Measurements from ENCODE around the gene CDX2.

The CDX2 gene

GRCh38 chr13:27978301-27978968, 9.3 kb upstream of the CDX2 start:
- no peak for DNase-seq

GRCh38 chr13:27977476-27978300, 8.6 kb upstream of the CDX2 start:
- DNase-seq = peak; percentile 67

GRCh38 chr13:27976362-27977091, 7.4 kb upstream of the CDX2 start:
- no peak for DNase-seq

- peak; percentile 40 for DNase-seq
Measured at GRCh38 chr13:27975564-27976361, 6.6 kb upstream of the CDX2 start.

- no peak for DNase-seq
Measured at GRCh38 chr13:27973961-27974662, 5.0 kb upstream of the CDX2 start.

GRCh38 chr13:27973291-27973690, 4.2 kb upstream of the CDX2 start:
- no peak for DNase-seq

GRCh38 chr13:27972478-27972820, 3.3 kb upstream of the CDX2 start:
- DNase-seq = no peak

- no peak for DNase-seq
Measured at GRCh38 chr13:27971776-27972477, 2.8 kb upstream of the CDX2 start.

GRCh38 chr13:27971236-27971645, 2.1 kb upstream of the CDX2 start:
- DNase-seq = no peak

- DNase-seq = peak; percentile 39
Measured at GRCh38 chr13:27970382-27971235, 1.5 kb upstream of the CDX2 start.

- no peak for DNase-seq
Measured at GRCh38 chr13:27969866-27970229, 733 bp upstream of the CDX2 start.

- peak; percentile 63 for DNase-seq
Measured at GRCh38 chr13:27968316-27969081, 616 bp downstream of the CDX2 start.

- DNase-seq = no peak
Measured at GRCh38 chr13:27967736-27968315, 1.3 kb downstream of the CDX2 start.

- DNase-seq = no peak
Measured at GRCh38 chr13:27967203-27967735, 1.8 kb downstream of the CDX2 start.

GRCh38 chr13:27966641-27967202, 2.4 kb downstream of the CDX2 start:
- DNase-seq = no peak

- DNase-seq = no peak
Measured at GRCh38 chr13:27965740-27966640, 3.1 kb downstream of the CDX2 start.

GRCh38 chr13:27965343-27965739, 3.8 kb downstream of the CDX2 start:
- DNase-seq = no peak

Data from right kidney (tissue), 1 donor.